ENCODE measurements around the gene BLOC1S4.

GRCh38 chr4:6688879-6689505 is 27.0 kb upstream of the BLOC1S4 start:
- TF ChIP-seq CEBPB (IDR thresholded peaks at IDR 0.05; ENCODE audit: low read depth), result no peak
- TF ChIP-seq POLR2A (IDR thresholded peaks at IDR 0.05; ENCODE audit: borderline replicate concordance, extremely low read depth, insufficient read depth, insufficient read length), result no peak
- no peak for TF ChIP-seq CTCF (IDR thresholded peaks at IDR 0.05 in 2 of 3, conservative IDR thresholded peaks at IDR 0.05 in 1 of 3; ENCODE audit: borderline replicate concordance in 1 of 3, insufficient read depth in 1 of 3, low read depth in 2 of 3, low read length in 2 of 3)
- no peak for TF ChIP-seq ZNF274 (IDR thresholded peaks at IDR 0.05; ENCODE audit: low read depth, low read length)
- TF ChIP-seq EGR1 (IDR thresholded peaks at IDR 0.05; ENCODE audit: low read depth), result no peak
- TF ChIP-seq POLR2AphosphoS5 (IDR thresholded peaks at IDR 0.05; ENCODE audit: low read depth, low read length), result peak; percentile 62
- TF ChIP-seq, protein P1, sequence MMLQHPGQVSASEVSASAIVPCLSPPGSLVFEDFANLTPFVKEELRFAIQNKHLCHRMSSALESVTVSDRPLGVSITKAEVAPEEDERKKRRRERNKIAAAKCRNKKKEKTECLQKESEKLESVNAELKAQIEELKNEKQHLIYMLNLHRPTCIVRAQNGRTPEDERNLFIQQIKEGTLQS (IDR thresholded peaks at IDR 0.05), result no peak
- TF ChIP-seq ZBTB33 (IDR thresholded peaks at IDR 0.05; ENCODE audit: extremely low read depth, insufficient replicate concordance, low read length), result no peak
- TF ChIP-seq JUND (IDR thresholded peaks at IDR 0.05), result no peak
- TF ChIP-seq EZH2 (IDR thresholded peaks at IDR 0.05), result no peak
- TF ChIP-seq MAX (IDR thresholded peaks at IDR 0.05), result no peak
- TF ChIP-seq, protein P2, sequence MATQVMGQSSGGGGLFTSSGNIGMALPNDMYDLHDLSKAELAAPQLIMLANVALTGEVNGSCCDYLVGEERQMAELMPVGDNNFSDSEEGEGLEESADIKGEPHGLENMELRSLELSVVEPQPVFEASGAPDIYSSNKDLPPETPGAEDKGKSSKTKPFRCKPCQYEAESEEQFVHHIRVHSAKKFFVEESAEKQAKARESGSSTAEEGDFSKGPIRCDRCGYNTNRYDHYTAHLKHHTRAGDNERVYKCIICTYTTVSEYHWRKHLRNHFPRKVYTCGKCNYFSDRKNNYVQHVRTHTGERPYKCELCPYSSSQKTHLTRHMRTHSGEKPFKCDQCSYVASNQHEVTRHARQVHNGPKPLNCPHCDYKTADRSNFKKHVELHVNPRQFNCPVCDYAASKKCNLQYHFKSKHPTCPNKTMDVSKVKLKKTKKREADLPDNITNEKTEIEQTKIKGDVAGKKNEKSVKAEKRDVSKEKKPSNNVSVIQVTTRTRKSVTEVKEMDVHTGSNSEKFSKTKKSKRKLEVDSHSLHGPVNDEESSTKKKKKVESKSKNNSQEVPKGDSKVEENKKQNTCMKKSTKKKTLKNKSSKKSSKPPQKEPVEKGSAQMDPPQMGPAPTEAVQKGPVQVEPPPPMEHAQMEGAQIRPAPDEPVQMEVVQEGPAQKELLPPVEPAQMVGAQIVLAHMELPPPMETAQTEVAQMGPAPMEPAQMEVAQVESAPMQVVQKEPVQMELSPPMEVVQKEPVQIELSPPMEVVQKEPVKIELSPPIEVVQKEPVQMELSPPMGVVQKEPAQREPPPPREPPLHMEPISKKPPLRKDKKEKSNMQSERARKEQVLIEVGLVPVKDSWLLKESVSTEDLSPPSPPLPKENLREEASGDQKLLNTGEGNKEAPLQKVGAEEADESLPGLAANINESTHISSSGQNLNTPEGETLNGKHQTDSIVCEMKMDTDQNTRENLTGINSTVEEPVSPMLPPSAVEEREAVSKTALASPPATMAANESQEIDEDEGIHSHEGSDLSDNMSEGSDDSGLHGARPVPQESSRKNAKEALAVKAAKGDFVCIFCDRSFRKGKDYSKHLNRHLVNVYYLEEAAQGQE (IDR thresholded peaks at IDR 0.05; ENCODE audit: low read depth), result no peak
- no peak for TF ChIP-seq SP1 (IDR thresholded peaks at IDR 0.05; ENCODE audit: low read depth)
